SU-DHL-6 (cell line): ENCODE measurements around the gene GALNT15.

Experiments
- H2AFZ ChIP-seq: fragments of 200-600 bp; sonication (generic); 2 replicates; pipeline ENCODE4 v1.6.1; 2014; ENCODE audit warnings: low read depth, mild to moderate bottlenecking, moderate library complexity, mixed read lengths, antibody characterized with exemption, low read length; ENCODE audit not compliant: severe bottlenecking
- H3F3A ChIP-seq: fragments of 200-600 bp; shearing (Covaris generic); 2 replicates; pipeline ENCODE4 v1.6.0; 2016; ENCODE audit warnings: antibody characterized with exemption, mild to moderate bottlenecking; ENCODE audit not compliant: insufficient read depth
- H3K27ac ChIP-seq: fragments of 200-600 bp; sonication (generic); 2 replicates; pipeline ENCODE4 v1.5.1; 2016; ENCODE audit warnings: low read depth, mild to moderate bottlenecking, low read length, moderate library complexity, mixed read lengths
- H3K27me3 ChIP-seq: fragments of 200-600 bp; sonication (generic), shearing (Covaris generic); 2 replicates; pipeline ENCODE4 v1.6.0; 2014; ENCODE audit warnings: mild to moderate bottlenecking, low read length
- H3K36me3 ChIP-seq: fragments of 200-600 bp; sonication (generic); 2 replicates; pipeline ENCODE4 v1.6.1; 2014; ENCODE audit warnings: mild to moderate bottlenecking, low read length, mixed read lengths
- H3K4me2 ChIP-seq: fragments of 300-600, 200-600 bp; shearing (Covaris generic), sonication (generic); 2 replicates; pipeline ENCODE4 v1.6.0; 2014; ENCODE audit warnings: low read length, low read depth, mild to moderate bottlenecking; ENCODE audit not compliant: poor library complexity, severe bottlenecking
- H3K4me3 ChIP-seq: fragments of 200-600 bp; sonication (generic); 2 replicates; pipeline ENCODE4 v1.5.1; 2014; ENCODE audit warnings: antibody characterized with exemption, low read length, mild to moderate bottlenecking, mixed read lengths; ENCODE audit not compliant: insufficient read depth, poor library complexity, severe bottlenecking
- H3K79me2 ChIP-seq: fragments of 200-600 bp; sonication (generic); 2 replicates; pipeline ENCODE4 v1.6.1; 2014; ENCODE audit warnings: mild to moderate bottlenecking, low read length, moderate library complexity; ENCODE audit not compliant: insufficient read depth
- H3K9ac ChIP-seq: fragments of 200-600 bp; sonication (generic); 2 replicates; pipeline ENCODE4 v1.7.0; 2014; ENCODE audit warnings: mild to moderate bottlenecking, low read length
- H3K9me2 ChIP-seq: fragments of 200-600 bp; sonication (generic); replicated peaks from 2 replicates; pipeline ENCODE4 v1.6.1; 2014; ENCODE audit warnings: low read length; ENCODE audit not compliant: insufficient read depth
- H3K9me3 ChIP-seq: fragments of 200-600 bp; sonication (generic); 2 replicates; pipeline ENCODE4 v1.6.1; 2014; ENCODE audit warnings: low read length, mixed read lengths; ENCODE audit not compliant: insufficient read depth
- H4K20me1 ChIP-seq: fragments of 200-600 bp; sonication (generic); 2 replicates; pipeline ENCODE4 v1.6.1; 2014; ENCODE audit warnings: low read depth, mild to moderate bottlenecking, antibody characterized with exemption, low read length, moderate library complexity, mixed read lengths
- EZH2phosphoT487 ChIP-seq: fragments of 200-600 bp; sonication (generic), shearing (Covaris generic); conservative IDR thresholded peaks from 2 replicates; pipeline ENCODE4 v1.6.1; 2018; ENCODE audit warnings: mild to moderate bottlenecking, antibody characterized with exemption, low read length, moderate library complexity, mixed read lengths
- TF ChIP-seq, protein P1 (sequence below): fragments of 200-600 bp; sonication (generic); IDR thresholded peaks from one replicate; pipeline ENCODE4 v1.5.1; 2017; ENCODE audit warnings: antibody characterized with exemption, mild to moderate bottlenecking, low read length, moderate library complexity; ENCODE audit not compliant: insufficient read depth, poor library complexity, severe bottlenecking

Gene GALNT15

GRCh38 chr3:16252988-16253387 is 78.5 kb downstream of the GALNT15 start:
- Histone ChIP-seq H3K36me3 (no peaks in the 10 kb centered on the region), H3K27me3 (no peaks in the 10 kb centered on the region), H3K9ac (no peak overlapping the region)

GRCh38 chr3:16253601-16254000 is 79.1 kb downstream of the GALNT15 start:
- Histone ChIP-seq H3F3A (no peaks in the 10 kb centered on the region), H3K9ac (no peak overlapping the region), H3K4me2 (no peak overlapping the region), H3K9me3 (no peaks in the 10 kb centered on the region), H3K4me3 (no peak overlapping the region), H3K27ac (no peak overlapping the region), H4K20me1 (no peaks in the 10 kb centered on the region), H3K9me2 (no peaks in the 10 kb centered on the region), H3K27me3 (no peaks in the 10 kb centered on the region), H2AFZ (no peak overlapping the region), H3K36me3 (no peaks in the 10 kb centered on the region), H3K79me2 (no peaks in the 10 kb centered on the region)
- no peak for TF ChIP-seq EZH2phosphoT487
- TF ChIP-seq, protein P1, sequence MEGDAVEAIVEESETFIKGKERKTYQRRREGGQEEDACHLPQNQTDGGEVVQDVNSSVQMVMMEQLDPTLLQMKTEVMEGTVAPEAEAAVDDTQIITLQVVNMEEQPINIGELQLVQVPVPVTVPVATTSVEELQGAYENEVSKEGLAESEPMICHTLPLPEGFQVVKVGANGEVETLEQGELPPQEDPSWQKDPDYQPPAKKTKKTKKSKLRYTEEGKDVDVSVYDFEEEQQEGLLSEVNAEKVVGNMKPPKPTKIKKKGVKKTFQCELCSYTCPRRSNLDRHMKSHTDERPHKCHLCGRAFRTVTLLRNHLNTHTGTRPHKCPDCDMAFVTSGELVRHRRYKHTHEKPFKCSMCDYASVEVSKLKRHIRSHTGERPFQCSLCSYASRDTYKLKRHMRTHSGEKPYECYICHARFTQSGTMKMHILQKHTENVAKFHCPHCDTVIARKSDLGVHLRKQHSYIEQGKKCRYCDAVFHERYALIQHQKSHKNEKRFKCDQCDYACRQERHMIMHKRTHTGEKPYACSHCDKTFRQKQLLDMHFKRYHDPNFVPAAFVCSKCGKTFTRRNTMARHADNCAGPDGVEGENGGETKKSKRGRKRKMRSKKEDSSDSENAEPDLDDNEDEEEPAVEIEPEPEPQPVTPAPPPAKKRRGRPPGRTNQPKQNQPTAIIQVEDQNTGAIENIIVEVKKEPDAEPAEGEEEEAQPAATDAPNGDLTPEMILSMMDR = no peak

More at GRCh38 chr3:16252988-16253387, 78.5 kb downstream of the GALNT15 start:
- Histone ChIP-seq H3K9me3 (no peaks in the 10 kb centered on the region), H4K20me1 (no peaks in the 10 kb centered on the region), H3K79me2 (no peaks in the 10 kb centered on the region), H3F3A (no peaks in the 10 kb centered on the region), H3K9me2 (no peaks in the 10 kb centered on the region), H3K4me3 (no peak overlapping the region), H3K27ac (no peak overlapping the region), H3K4me2 (no peak overlapping the region), H2AFZ (no peak overlapping the region)
- TF ChIP-seq EZH2phosphoT487 = no peak
- TF ChIP-seq, protein P1 = no peak

- H3K4me2 ChIP-seq = no peak overlapping the region
- no peak overlapping the region for H3K27ac ChIP-seq
- no peaks in the 10 kb centered on the region for H3K79me2 ChIP-seq
- H3K36me3 ChIP-seq = no peaks in the 10 kb centered on the region
- no peak overlapping the region for H3K4me3 ChIP-seq
- no peaks in the 10 kb centered on the region for H4K20me1 ChIP-seq
- TF ChIP-seq, protein P1 = no peak
- TF ChIP-seq EZH2phosphoT487 = no peak
- H3K9ac ChIP-seq = no peak overlapping the region
- H3K9me3 ChIP-seq = no peaks in the 10 kb centered on the region
- no peaks in the 10 kb centered on the region for H3K9me2 ChIP-seq
- H2AFZ ChIP-seq = no peak overlapping the region
- H3F3A ChIP-seq = no peaks in the 10 kb centered on the region
- H3K27me3 ChIP-seq = no peaks in the 10 kb centered on the region
Measured at GRCh38 chr3:16254916-16255315, 80.4 kb downstream of the GALNT15 start.
